ENCODE data around the gene OSBPL2.

DNA sequence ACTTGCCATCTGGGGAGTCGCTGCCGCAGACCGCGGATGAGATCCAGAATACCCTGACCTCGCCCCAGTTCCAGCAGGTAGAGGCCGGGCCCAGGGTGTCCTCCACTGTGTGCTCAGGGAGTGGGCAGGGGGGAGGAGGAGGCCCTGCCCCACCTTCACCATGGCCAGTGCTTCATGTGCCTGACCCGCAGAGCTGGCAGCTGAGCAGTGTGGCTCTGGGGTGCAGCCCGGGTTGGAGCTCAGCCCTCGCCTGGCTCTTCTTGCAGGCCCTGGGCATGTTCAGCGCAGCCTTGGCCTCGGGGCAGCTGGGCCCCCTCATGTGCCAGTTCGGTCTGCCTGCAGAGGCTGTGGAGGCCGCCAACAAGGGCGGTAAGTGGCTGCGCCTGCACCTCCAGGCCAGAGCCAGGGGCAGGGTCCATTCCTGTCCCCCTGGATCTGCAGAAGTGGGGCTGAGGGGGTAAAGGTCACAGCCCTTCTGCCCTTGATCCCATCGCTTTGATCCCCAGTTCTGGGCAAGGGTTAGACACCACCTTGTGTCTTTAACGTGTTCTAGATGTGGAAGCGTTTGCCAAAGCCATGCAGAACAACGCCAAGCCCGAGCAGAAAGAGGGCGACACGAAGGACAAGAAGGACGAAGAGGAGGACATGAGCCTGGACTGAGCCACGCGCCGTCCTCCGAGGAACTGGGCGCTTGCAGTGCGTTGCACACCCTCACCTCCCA, 69.9 kb downstream of the OSBPL2 start:
- TF ChIP-seq POLR2A (IDR thresholded peaks at IDR 0.05; ENCODE audit: low read depth, low read length) (no peak), POLR2AphosphoS5 (IDR thresholded peaks at IDR 0.05; ENCODE audit: low read depth, low read length) (no peak), SPI1 (IDR thresholded peaks at IDR 0.05; ENCODE audit: low read depth, low read length) (no peak), TAF1 (IDR thresholded peaks at IDR 0.05; ENCODE audit: low read depth, low read length) (no peak), PAX5 (IDR thresholded peaks at IDR 0.05; ENCODE audit: insufficient read depth, low read length, severe bottlenecking) (no peak), POU2F2 (IDR thresholded peaks at IDR 0.05; ENCODE audit: low read depth, low read length) (no peak)

Data from GM12891 (cell line).